Psoas muscle (tissue), 8 donors: ENCODE results near the gene DMPK. TPM values are rescaled to one million over a fixed set of nuclear protein-coding genes. Genes with fewer than 3 reads are reported as not detected.
A peak's percentile ranks its signal among the peaks of the same experiment; 100 is the strongest.

ENCODE experiments used
- ATAC-seq, 4 donors: fragments of 200-7000 bp; cut with Tn5 transposase; one replicate each; pipeline ENCODE4 v1.9.1; 2020; ENCODE audit warnings: moderate library complexity in 3 of 4, mild to moderate bottlenecking in 2 of 4
- DNase-seq, 2 donors: peaks; one replicate each; pipeline ENCODE4 v3.0.0-alpha.2; 2020
- H3K27ac ChIP-seq: fragments of 200-600 bp; one replicate; pipeline ENCODE4 v1.8.0; 2022
- H3K27me3 ChIP-seq, 3 donors: fragments of 200-600 bp in 1 of 3; one replicate each; pipeline versions ENCODE4 v1.6.1 to v1.8.0; 2013 to 2022; ENCODE audit warnings: low read length in 2 of 3, mild to moderate bottlenecking in 2 of 3, moderate library complexity in 1 of 3; ENCODE audit not compliant: insufficient read depth in 3 of 3
- H3K36me3 ChIP-seq, 2 donors: fragments of 200-600 bp in 1 of 2; one replicate each; pipeline versions ENCODE4 v1.6.1 to v1.8.0; 2013 to 2022; ENCODE audit warnings: low read depth in 1 of 2, mild to moderate bottlenecking in 1 of 2, moderate library complexity in 1 of 2; ENCODE audit not compliant: insufficient read depth in 1 of 2
- H3K4me1 ChIP-seq: fragments of 200-600 bp; one replicate; pipeline ENCODE4 v1.8.0; 2022
- H3K4me3 ChIP-seq: fragments of 200-600 bp; one replicate; pipeline ENCODE4 v1.8.0; 2022; ENCODE audit warnings: mild to moderate bottlenecking
- H3K9me3 ChIP-seq: fragments of 200-600 bp; one replicate; pipeline ENCODE4 v1.8.0; 2022
- CTCF ChIP-seq: fragments of 200-600 bp; IDR thresholded peaks from one replicate; pipeline ENCODE4 v1.8.0; 2022; ENCODE audit warnings: antibody characterized with exemption
- WGBS, 3 donors: extraction: QIAGEN DNeasy Blood & Tissue Kit; methylation state at CpG; one replicate each; pipeline versions ENCODE4 v1.1.6 to v1.1.7; 2013; 5-methylcytosine and 5-hydroxymethylcytosine counted together
- intact Hi-C, 2 donors: fragments of 100-400 bp; cut with DNase I; formaldehyde crosslinking; loops; one replicate each; pipeline versions ENCODE4 v1.11.0 to v1.14.2; 2022
- polyA plus RNA-seq, 3 donors: library from polyadenylated mRNA; stranded (reverse); fragments of 200-250 nt; gene quantifications; one replicate each; pipeline ENCODE4 v1.2.3, GENCODE V29; 2013
- total RNA-seq, 4 donors: library from RNA; stranded (reverse); fragmentation: NEBNext Ultra II Directional in 2 of 4; extraction: Animal tissue kit (Norgen Biotek cat#: 25700) in 2 of 4; gene quantifications; one replicate each; pipeline versions ENCODE4 v1.2.1 to v1.2.4, GENCODE V29; 2021 to 2023
- donor health status: healthy with polysubstance abuse.
- donor health status: DM: no; HTN: no; CAD: no; lungs with moderate emphysema.
- donor health status: Bipolar disorder and iron deficiency.
- donor health status: healthy.
- donor health status: DM: yes; HTN: yes; CAD: no.
- donor health status: DM: no; HTN: no; CAD: no.
- donor health status: DM: no; HTN: no; CAD: no.
- donor health status: DM: yes; HTN: yes; CAD: no.

DMPK gene
- total and polyA plus RNA-seq, 7 donors: 53.0 to 617 (median 132) TPM

- TF ChIP-seq CTCF: no peak
- no peaks in the 10 kb centered on the region for H3K27me3 ChIP-seq
- peaks cover 63% of the 10 kb centered on the region for H3K4me1 ChIP-seq
- intact Hi-C loops: loop anchor here in 1 of 2 donors (10.0 kb wide), 1 partner anchor 1040 kb away; the partner anchor contains the start of gene BCL3
- peak overlapping the region; percentile 98 for H3K27ac ChIP-seq
- peaks cover 0 to 37% of the 10 kb centered on the region in 2 donors for H3K36me3 ChIP-seq
- DNase-seq (no peak), ATAC-seq (no peak)
- 26 to 30% (median 29%) methylated on average over 5 of the region's 5 CpGs for WGBS, 3 donors
- H3K9me3 ChIP-seq: no peaks in the 10 kb centered on the region
- H3K4me3 ChIP-seq: no peak overlapping the region
Observed at GRCh38 chr19:45785097-45785496, 2.8 kb upstream of the DMPK start.

GRCh38 chr19:45784096-45784495 lies 1.8 kb upstream of the DMPK start:
- Histone ChIP-seq H3K36me3 (peaks cover 0 to 36% of the 10 kb centered on the region in 2 donors), H3K4me1 (peaks cover 62% of the 10 kb centered on the region), H3K9me3 (no peaks in the 10 kb centered on the region), H3K4me3 (no peak overlapping the region), H3K27me3 (no peaks in the 10 kb centered on the region), H3K27ac (peak overlapping the region; percentile 98)
- DNase-seq (no peak), ATAC-seq (no peak)
- intact Hi-C loops: loop anchor here in 1 of 2 donors (10.0 kb wide), 1 partner anchor 1039 kb away; the partner anchor contains the start of gene BCL3
- no peak for TF ChIP-seq CTCF
- 71 to 91% (median 77%) methylated on average over 4 of the region's 4 CpGs for WGBS, 3 donors

- DNase-seq (peak; percentile 87 to 94), ATAC-seq (peak; percentile 62 to 74 (median 67))
- peak overlapping the region; percentile 98 for H3K27ac ChIP-seq
- H3K4me3 ChIP-seq: peak overlapping the region; percentile 87
- TF ChIP-seq CTCF: no peak
- peaks cover 56% of the 10 kb centered on the region for H3K4me1 ChIP-seq
- 15 to 35% (median 25%) methylated on average over 26 of the region's 26 CpGs for WGBS, 3 donors
- H3K9me3 ChIP-seq: no peaks in the 10 kb centered on the region
- H3K27me3 ChIP-seq: no peaks in the 10 kb centered on the region
- H3K36me3 ChIP-seq: peaks cover 2 to 36% of the 10 kb centered on the region in 2 donors
- intact Hi-C loops: loop anchor here in 1 of 2 donors (10.0 kb wide), 1 partner anchor 1038 kb away; the partner anchor contains the start of gene BCL3
Observed at GRCh38 chr19:45782820-45783785, 813 bp upstream of the DMPK start.

- TF ChIP-seq CTCF: no peak
- Histone ChIP-seq H3K4me1 (peaks cover 48% of the 10 kb centered on the region), H3K36me3 (peaks cover 4 to 40% of the 10 kb centered on the region in 2 donors), H3K9me3 (no peaks in the 10 kb centered on the region), H3K27ac (peak overlapping the region; percentile 98), H3K4me3 (peak overlapping the region; percentile 87), H3K27me3 (no peaks in the 10 kb centered on the region)
- 20 to 21% (median 20%) methylated on average over 12 to 17 of the region's 17 CpGs for WGBS, 3 donors
- intact Hi-C loops: loop anchor here in 1 of 2 donors (10.0 kb wide), 1 partner anchor 1037 kb away; the partner anchor contains the start of gene BCL3
- peak; percentile 75 to 82 (median 79) for ATAC-seq
- DNase-seq: peak; percentile 86 to 94
Observed at GRCh38 chr19:45781214-45782161, 802 bp downstream of the DMPK start.
